H1 (cell line): ENCODE measurements around the gene GSK3B. TPM values are rescaled to one million over a fixed set of nuclear protein-coding genes. Genes with fewer than 3 reads are reported as not detected.

Source experiments
- polyA plus RNA-seq, 7 experiments: library from polyadenylated mRNA; depleted of rRNA in 3 of 7; stranded (reverse) in 5 of 7; unstranded in 2 of 7; fragments of >200 nt in 5 of 7; fragments of 200-250 nt in 2 of 7; gene quantifications; 1 replicate in 5 of 7; 2 replicates in 1 of 7; 4 replicates in 1 of 7; pipeline versions ENCODE4 v1.2.1 to v1.2.3, GENCODE V29; 2011 to 2013; ENCODE audit warnings: missing spikeins in 2 of 7, mixed read lengths in 2 of 7
- small RNA-seq: library from polyadenylated mRNA; stranded (forward); fragments of <200 nt; extraction: miRNeasy Mini kit (QIAGEN cat#:217004); gene quantifications from one replicate; pipeline ENCODE3, GENCODE V24; 2013; ENCODE audit not compliant: insufficient read depth
- total RNA-seq: library from RNA; stranded (reverse); fragmentation: NEBNext Ultra II Directional; extraction: Animal tissue kit (Norgen Biotek cat#: 25700); gene quantifications from 2 replicates; pipeline ENCODE4 v1.2.1, GENCODE V29; 2021

GSK3B gene
- total and polyA plus RNA-seq, 2 of the 8 experiments (the other 6 are each of a cell fraction or from before 2014, with no cell fraction given): 24.2 to 50.7 TPM

Small RNA genes within 50 kb of the gene (small RNA-seq; reads per million reads assigned to genes)
- gene RN7SL397P (not detected), gene RN7SL762P (not detected)

Other genes starting within 250 kb of the GSK3B start
- 1.8 and 2.1 TPM in 2 replicates for gene GPR156, start 190.8 kb upstream of the GSK3B start, total RNA-seq
- 1.1 and 1.6 TPM in 2 replicates for gene GPR156, start 190.8 kb upstream of the GSK3B start, polyA plus RNA-seq (2011; rRNA removed)